Astrocyte (in vitro differentiated cells and primary cell): ENCODE data around the gene ZNF718.
"Not testable (repeated sequence)": the region's sequence is repeated elsewhere in the genome, so short reads cannot be mapped to it uniquely, and the experiment has no call there.

Source experiments
- EZH2 ChIP-seq: IDR thresholded peaks from 2 replicates; pipeline ENCODE4 v1.6.1; 2012; ENCODE audit warnings: mild to moderate bottlenecking, low read length, inconsistent platforms; ENCODE audit not compliant: insufficient read depth
- TF ChIP-seq, protein P1 (sequence below): IDR thresholded peaks from 2 replicates; pipeline ENCODE4 v1.5.1; 2011; ENCODE audit warnings: low read depth, mild to moderate bottlenecking, inconsistent platforms, low read length, moderate library complexity; ENCODE audit not compliant: insufficient read depth

DNA sequence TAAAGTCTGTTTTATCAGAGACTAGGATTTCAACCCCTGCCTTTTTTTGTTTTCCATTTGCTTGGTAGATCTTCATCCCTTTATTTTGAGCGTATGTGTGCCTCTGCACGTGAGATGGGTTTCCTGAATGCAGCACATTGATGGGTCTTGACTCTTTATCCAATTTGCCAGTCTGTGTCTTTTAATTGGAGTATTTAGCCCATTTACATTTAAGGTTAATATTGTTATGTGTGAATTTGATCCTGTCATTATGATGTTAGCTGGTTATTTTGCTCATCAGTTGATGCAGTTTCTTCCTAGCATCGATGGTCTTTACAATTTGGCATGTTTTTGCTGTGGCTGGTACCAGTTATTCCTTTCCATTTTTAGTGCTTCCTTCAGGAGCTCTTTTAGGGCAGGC, 45.3 kb downstream of the ZNF718 start:
- TF ChIP-seq, protein P1, sequence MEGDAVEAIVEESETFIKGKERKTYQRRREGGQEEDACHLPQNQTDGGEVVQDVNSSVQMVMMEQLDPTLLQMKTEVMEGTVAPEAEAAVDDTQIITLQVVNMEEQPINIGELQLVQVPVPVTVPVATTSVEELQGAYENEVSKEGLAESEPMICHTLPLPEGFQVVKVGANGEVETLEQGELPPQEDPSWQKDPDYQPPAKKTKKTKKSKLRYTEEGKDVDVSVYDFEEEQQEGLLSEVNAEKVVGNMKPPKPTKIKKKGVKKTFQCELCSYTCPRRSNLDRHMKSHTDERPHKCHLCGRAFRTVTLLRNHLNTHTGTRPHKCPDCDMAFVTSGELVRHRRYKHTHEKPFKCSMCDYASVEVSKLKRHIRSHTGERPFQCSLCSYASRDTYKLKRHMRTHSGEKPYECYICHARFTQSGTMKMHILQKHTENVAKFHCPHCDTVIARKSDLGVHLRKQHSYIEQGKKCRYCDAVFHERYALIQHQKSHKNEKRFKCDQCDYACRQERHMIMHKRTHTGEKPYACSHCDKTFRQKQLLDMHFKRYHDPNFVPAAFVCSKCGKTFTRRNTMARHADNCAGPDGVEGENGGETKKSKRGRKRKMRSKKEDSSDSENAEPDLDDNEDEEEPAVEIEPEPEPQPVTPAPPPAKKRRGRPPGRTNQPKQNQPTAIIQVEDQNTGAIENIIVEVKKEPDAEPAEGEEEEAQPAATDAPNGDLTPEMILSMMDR: not testable (repeated sequence)
- TF ChIP-seq EZH2: not testable (repeated sequence)
